Spleen (tissue), 11 donors: ENCODE data around the gene DRD3. TPM values are rescaled to one million over a fixed set of nuclear protein-coding genes. Genes with fewer than 3 reads are reported as not detected.

ENCODE experiments used
- DNase-seq: peaks from one replicate; pipeline ENCODE4 v3.0.0-alpha.2; 2020
- H3K27ac ChIP-seq, 8 donors: fragments of 200-600 bp; sonication (generic) in 7 of 8; 1 replicate in 4 of 8; 2 replicates in 4 of 8; pipeline versions ENCODE4 v1.5.0 to v1.8.0; 2016 to 2021; ENCODE audit warnings: inconsistent platforms in 4 of 8, mild to moderate bottlenecking in 4 of 8, moderate library complexity in 1 of 8
- H3K27me3 ChIP-seq, 7 donors: fragments of 200-600 bp; sonication (generic) in 6 of 7; replicated peaks in 1 of 7; 1 replicate in 4 of 7; 2 replicates in 3 of 7; pipeline versions ENCODE4 v1.5.0 to v1.8.0; 2016 to 2021; ENCODE audit warnings: inconsistent platforms in 3 of 7, mild to moderate bottlenecking in 1 of 7
- H3K36me3 ChIP-seq, 6 donors: fragments of 200-600 bp; sonication (generic) in 5 of 6; 1 replicate in 4 of 6; 2 replicates in 2 of 6; pipeline versions ENCODE4 v1.5.0 to v1.8.0; 2016 to 2021; ENCODE audit warnings: inconsistent platforms in 2 of 6
- H3K4me1 ChIP-seq, 6 donors: fragments of 200-600 bp; sonication (generic) in 5 of 6; 1 replicate in 3 of 6; 2 replicates in 3 of 6; pipeline versions ENCODE4 v1.5.0 to v1.8.0; 2016 to 2021; ENCODE audit warnings: inconsistent platforms in 3 of 6
- H3K4me3 ChIP-seq, 8 donors: fragments of 200-600 bp; sonication (generic) in 7 of 8; 1 replicate in 4 of 8; 2 replicates in 4 of 8; pipeline versions ENCODE4 v1.5.0 to v1.8.0; 2016 to 2021; ENCODE audit warnings: inconsistent platforms in 4 of 8, mild to moderate bottlenecking in 4 of 8, moderate library complexity in 2 of 8
- H3K9me3 ChIP-seq, 8 donors: fragments of 200-600 bp; sonication (generic) in 7 of 8; 1 replicate in 4 of 8; 2 replicates in 4 of 8; pipeline versions ENCODE4 v1.5.0 to v1.8.0; 2016 to 2021; ENCODE audit warnings: inconsistent platforms in 4 of 8
- CTCF ChIP-seq, 11 experiments: fragments of 200-600 bp in 7 of 11; fragments of 450-650 bp in 4 of 11; sonication (generic) in 4 of 11; IDR thresholded peaks in 8 of 11; conservative IDR thresholded peaks in 3 of 11; 1 replicate in 7 of 11; 2 replicates in 4 of 11; pipeline versions ENCODE4 v1.4.0 to v1.8.0; 2016 to 2021; ENCODE audit warnings: antibody characterized with exemption in 11 of 11, inconsistent platforms in 4 of 11, mild to moderate bottlenecking in 1 of 11
- POLR2A ChIP-seq, 3 donors: fragments of 450-650 bp; IDR thresholded peaks; one replicate each; pipeline ENCODE4 v1.5.1; 2017; ENCODE audit warnings: antibody characterized with exemption in 3 of 3, mild to moderate bottlenecking in 1 of 3
- POLR2AphosphoS5 ChIP-seq, 3 donors: sonication (generic); formaldehyde crosslinking; IDR thresholded peaks; one replicate each; pipeline ENCODE4 v1.5.1; 2017; ENCODE audit warnings: antibody characterized with exemption in 3 of 3
- WGBS, 5 donors: extraction: QIAGEN DNeasy Blood & Tissue Kit in 3 of 5; methylation state at CpG; one replicate each; pipeline versions ENCODE4 v1.1.5 to v1.1.7; 2013 to 2018; 5-methylcytosine and 5-hydroxymethylcytosine counted together
- intact Hi-C: fragments of 100-400 bp; cut with DNase I; formaldehyde crosslinking; loops from one replicate; pipeline ENCODE4 v1.15.0; 2023; ENCODE audit warnings: low total_unique reads
- polyA plus RNA-seq, 3 donors: library from polyadenylated mRNA; stranded (reverse); fragments of 200-250 nt; gene quantifications; one replicate each; pipeline ENCODE4 v1.2.1, GENCODE V29; 2013
- total RNA-seq, 7 donors: library from RNA; depleted of rRNA in 3 of 7; stranded (reverse); fragments of >200 nt in 3 of 7; fragmentation: NEBNext Ultra II Directional in 4 of 7; extraction: Animal tissue kit (Norgen Biotek cat#: 25700) in 4 of 7; gene quantifications; one replicate each; pipeline versions ENCODE4 v1.1.0 to v1.2.1, GENCODE V29; 2016 to 2021
- donor health status: healthy with polysubstance abuse.
- donor health status: DM: no; HTN: no; CAD: no; lungs with moderate emphysema.
- donor health status: DM: no; HTN: no; CAD: no.
- donor health status: Bipolar disorder and iron deficiency.
- donor health status: healthy.
- donor health status: DM: no; HTN: no; CAD: no.
- donor health status: DM: yes; HTN: yes; CAD: no.

Gene DRD3
- total and polyA plus RNA-seq, 10 donors = 0.30 TPM; not detected in 9

DNA sequence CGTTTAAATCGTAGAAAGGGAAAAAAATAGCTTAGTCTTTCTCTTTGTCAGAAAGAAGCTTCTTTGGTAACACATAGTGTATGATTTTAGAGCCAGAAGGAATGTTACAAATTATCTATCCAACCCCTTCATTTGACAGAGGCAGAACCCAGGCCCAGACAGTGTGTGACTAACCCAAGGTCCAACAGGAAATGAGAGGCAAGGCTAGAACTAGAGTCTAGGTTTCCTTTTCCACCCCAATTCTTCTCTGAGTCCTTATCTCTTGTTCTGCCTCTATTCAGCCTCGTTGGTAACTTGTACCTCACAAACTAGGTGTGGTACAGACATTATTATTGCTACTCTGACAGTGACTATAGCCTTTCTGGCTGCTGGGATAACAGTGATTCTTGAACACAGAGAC, 83.1 kb downstream of the DRD3 start:
- no peak for TF ChIP-seq CTCF (IDR thresholded peaks at IDR 0.05 in 8 of 11, conservative IDR thresholded peaks at IDR 0.05 in 3 of 11)
- TF ChIP-seq POLR2AphosphoS5 (IDR thresholded peaks at IDR 0.05) = no peak
- TF ChIP-seq POLR2A (IDR thresholded peaks at IDR 0.05) = no peak
- intact Hi-C loops = no loop called here
- Histone ChIP-seq H3K4me1 (peaks cover 0 to 18% (median 7%) of the 10 kb centered on the region in 6 donors), H3K4me3 (no peak overlapping the region), H3K27me3 (no peaks in the 10 kb centered on the region), H3K36me3 (no peaks in the 10 kb centered on the region), H3K27ac (no peak overlapping the region), H3K9me3 (no peaks in the 10 kb centered on the region)
- DNase-seq = no peak
- WGBS, 5 donors = 64 to 78% (median 73%) methylated on average over 3 of the region's 3 CpGs

DNA sequence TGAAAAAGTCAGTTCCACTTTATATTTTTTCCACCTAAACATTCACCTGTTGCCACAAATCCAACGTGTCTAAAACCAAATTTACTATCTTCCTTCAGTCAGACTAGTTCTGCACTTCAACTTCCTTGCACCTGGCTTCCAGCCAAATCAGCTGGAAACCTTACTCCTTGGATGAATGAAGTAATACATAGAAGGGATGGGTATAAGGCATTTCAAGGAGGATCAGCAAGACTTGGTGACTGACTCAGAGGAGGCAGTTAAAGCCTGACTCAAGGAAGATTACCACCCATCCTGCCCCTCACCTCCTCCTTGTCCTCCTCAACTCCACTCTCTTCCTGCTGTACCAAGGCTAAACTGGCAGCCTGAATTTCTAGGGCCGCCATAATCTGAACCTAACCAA, 85.3 kb downstream of the DRD3 start:
- no peak overlapping the region for H3K27ac ChIP-seq
- WGBS, 5 donors = 35 to 46% (median 39%) methylated on average over 2 of the region's 2 CpGs

DNA sequence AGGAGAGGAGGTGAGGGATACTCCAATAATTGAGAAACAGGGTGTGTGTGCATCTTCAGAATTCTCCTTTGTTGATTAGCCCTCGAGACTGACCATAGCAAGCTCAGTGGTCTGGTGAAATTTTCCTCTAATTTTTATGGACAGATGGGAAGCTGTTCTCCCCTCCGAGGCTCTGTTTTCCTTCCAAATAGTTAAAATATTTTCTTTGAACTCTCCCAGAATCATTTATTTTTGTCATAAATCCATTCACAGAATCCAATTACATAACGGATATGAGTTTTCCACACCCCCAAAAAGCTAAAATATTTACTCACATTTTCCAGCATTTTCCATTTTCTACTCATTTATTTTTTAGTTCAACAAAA, 85.9 kb downstream of the DRD3 start:
- no peaks in the 10 kb centered on the region for H3K9me3 ChIP-seq
- H3K4me1 ChIP-seq = peaks cover 0 to 18% (median 7%) of the 10 kb centered on the region in 6 donors
- H3K27ac ChIP-seq = peak overlapping the region in 2 of 8 donors; percentile 48 to 54
- peaks cover 0 to 7% (median 0%) of the 10 kb centered on the region in 6 donors for H3K36me3 ChIP-seq
- intact Hi-C loops = no loop called here
- DNase-seq = no peak
- TF ChIP-seq POLR2AphosphoS5 (IDR thresholded peaks at IDR 0.05) (no peak), POLR2A (IDR thresholded peaks at IDR 0.05) (no peak), CTCF (IDR thresholded peaks at IDR 0.05 in 8 of 11, conservative IDR thresholded peaks at IDR 0.05 in 3 of 11) (no peak)
- WGBS, 5 donors = 53 to 78% (median 66%) methylated on average over 3 of the region's 3 CpGs
- no peaks in the 10 kb centered on the region for H3K27me3 ChIP-seq
- no peak overlapping the region for H3K4me3 ChIP-seq

More for the DNA sequence above, 85.3 kb downstream of the DRD3 start:
- no peaks in the 10 kb centered on the region for H3K9me3 ChIP-seq
- no peak for DNase-seq
- no peaks in the 10 kb centered on the region for H3K27me3 ChIP-seq
- intact Hi-C loops = no loop called here
- peaks cover 0 to under 1% (median 0%) of the 10 kb centered on the region in 6 donors for H3K36me3 ChIP-seq
- no peak overlapping the region for H3K4me3 ChIP-seq
- TF ChIP-seq POLR2AphosphoS5 (IDR thresholded peaks at IDR 0.05) (no peak), POLR2A (IDR thresholded peaks at IDR 0.05) (no peak), CTCF (IDR thresholded peaks at IDR 0.05 in 8 of 11, conservative IDR thresholded peaks at IDR 0.05 in 3 of 11) (no peak)
- H3K4me1 ChIP-seq = peaks cover 0 to 18% (median 7%) of the 10 kb centered on the region in 6 donors

- H3K27ac ChIP-seq = peak overlapping the region in 4 of 8 donors; percentile 5 to 55 (median 51)
- no peak overlapping the region for H3K4me3 ChIP-seq
- WGBS, 5 donors = 31 to 50% (median 41%) methylated on average over 13 of the region's 13 CpGs
- no peaks in the 10 kb centered on the region for H3K27me3 ChIP-seq
- TF ChIP-seq POLR2AphosphoS5 (IDR thresholded peaks at IDR 0.05) (no peak), CTCF (IDR thresholded peaks at IDR 0.05 in 8 of 11, conservative IDR thresholded peaks at IDR 0.05 in 3 of 11) (no peak), POLR2A (IDR thresholded peaks at IDR 0.05) (no peak)
- no peaks in the 10 kb centered on the region for H3K9me3 ChIP-seq
- intact Hi-C loops = no loop called here
- H3K4me1 ChIP-seq = peaks cover 0 to 18% (median 7%) of the 10 kb centered on the region in 6 donors
- H3K36me3 ChIP-seq = peaks cover 0 to 13% (median 5%) of the 10 kb centered on the region in 6 donors
- DNase-seq = no peak
Observed at GRCh38 chr3:114092151-114093015, 86.5 kb downstream of the DRD3 start.
